H1 (cell line): ENCODE data around the gene NDUFA8. TPM values are rescaled to one million over a fixed set of nuclear protein-coding genes. Genes with fewer than 3 reads are reported as not detected.

Experiments used
- CTCF ChIA-PET: fragments of 300-600 bp; sonication (Branson Sonifier 250); formaldehyde crosslinking; loops from one replicate; lab custom pipeline; 2021; ENCODE audit not compliant: partially characterized antibody; lab: Charles Lee
- POLR2A ChIA-PET: fragments of 300-600 bp; sonication (Branson Sonifier 250); formaldehyde crosslinking; loops from one replicate; lab custom pipeline; 2021; ENCODE audit warnings: inconsistent platforms; ENCODE audit not compliant: partially characterized antibody; lab: Charles Lee
- DNase-seq, 2 experiments: peaks; one replicate each; pipeline versions ENCODE4 v3.0.0 to v3.0.0-alpha.2; 2010 to 2022; ENCODE audit warnings: low spot score in 2 of 2, low read depth in 1 of 2, mixed read lengths in 1 of 2
- FAIRE-seq: peaks from 2 replicates; lab custom pipeline; 2011; peaks lifted over from hg19 to GRCh38; lab: Jason Lieb, UNC
- H2AFZ ChIP-seq: 2 replicates; pipeline ENCODE4 v1.8.1; 2012; ENCODE audit warnings: low read length, inconsistent platforms
- H2AK5ac ChIP-seq: 2 replicates; pipeline ENCODE4 v1.6.1; 2013; ENCODE audit warnings: low read depth, low read length
- H2BK120ac ChIP-seq: replicated peaks from 2 replicates; pipeline ENCODE3; 2013; ENCODE audit warnings: low read depth, low read length, inconsistent platforms
- H2BK12ac ChIP-seq: 2 replicates; pipeline ENCODE4 v1.6.1; 2013; ENCODE audit warnings: low read depth, low read length
- H2BK15ac ChIP-seq: 2 replicates; pipeline ENCODE4 v1.6.1; 2013; ENCODE audit warnings: low read length
- H2BK20ac ChIP-seq: 2 replicates; pipeline ENCODE4 v1.6.1; 2013; ENCODE audit warnings: low read length
- H2BK5ac ChIP-seq: 2 replicates; pipeline ENCODE4 v1.6.1; 2013; ENCODE audit warnings: low read depth, low read length
- H3K14ac ChIP-seq: 2 replicates; pipeline ENCODE4 v1.6.1; 2013; ENCODE audit warnings: inconsistent platforms; ENCODE audit not compliant: insufficient read length
- H3K18ac ChIP-seq: 2 replicates; pipeline ENCODE4 v1.6.1; 2013; ENCODE audit warnings: low read length; ENCODE audit errors: extremely low read depth
- H3K23ac ChIP-seq: 2 replicates; pipeline ENCODE4 v1.6.1; 2013; ENCODE audit warnings: inconsistent platforms; ENCODE audit not compliant: insufficient read length
- H3K23me2 ChIP-seq: 2 replicates; pipeline ENCODE4 v1.6.1; 2013; ENCODE audit warnings: low read depth, low read length
- H3K27ac ChIP-seq: 2 replicates; pipeline ENCODE4 v1.6.1; 2011; ENCODE audit warnings: low read depth, low read length, inconsistent platforms
- H3K27me3 ChIP-seq, 4 experiments: replicated peaks in 1 of 4; 1 replicate in 1 of 4; 2 replicates in 3 of 4; pipeline versions ENCODE4 v1.6.1 to v1.8.1; 2011 to 2013; ENCODE audit warnings: low read length in 3 of 4, mild to moderate bottlenecking in 3 of 4, inconsistent platforms in 2 of 4, mixed read lengths in 2 of 4, moderate library complexity in 1 of 4; ENCODE audit not compliant: control insufficient read depth in 3 of 4, insufficient read depth in 3 of 4; ENCODE audit errors: extremely low read depth in 1 of 4
- H3K36me3 ChIP-seq, 4 experiments: 2 replicates each; pipeline versions ENCODE4 v1.6.1 to v1.8.1; 2011 to 2013; ENCODE audit warnings: mild to moderate bottlenecking in 4 of 4, low read length in 3 of 4, moderate library complexity in 2 of 4, control low read depth in 1 of 4, inconsistent platforms in 1 of 4; ENCODE audit not compliant: insufficient read depth in 4 of 4, control insufficient read depth in 2 of 4
- H3K4ac ChIP-seq: replicated peaks from 2 replicates; pipeline ENCODE3; 2013; ENCODE audit warnings: low read length, low read depth, mixed read lengths, inconsistent platforms; ENCODE audit not compliant: insufficient read length
- H3K4me1 ChIP-seq, 4 experiments: replicated peaks in 1 of 4; 1 replicate in 1 of 4; 2 replicates in 3 of 4; pipeline versions ENCODE4 v1.6.1 to v1.8.1; 2011 to 2013; ENCODE audit warnings: low read length in 3 of 4, inconsistent platforms in 2 of 4, mixed read lengths in 1 of 4; ENCODE audit not compliant: insufficient read depth in 4 of 4, control insufficient read depth in 3 of 4
- H3K4me2 ChIP-seq, 2 experiments: 2 replicates each; pipeline versions ENCODE4 v1.6.1 to v1.8.1; 2011 to 2013; ENCODE audit warnings: low read depth in 2 of 2, low read length in 2 of 2, control low read depth in 1 of 2, inconsistent platforms in 1 of 2, mild to moderate bottlenecking in 1 of 2; ENCODE audit not compliant: insufficient read depth in 1 of 2
- H3K4me3 ChIP-seq, 4 experiments: fragments of 200-600, 300-600 bp in 1 of 4; sonication (generic), shearing (Covaris generic), sonication (Bioruptor Twin) in 1 of 4; 2 replicates each; pipeline versions ENCODE4 v1.5.1 to v1.8.1; 2011 to 2016; ENCODE audit warnings: low read length in 4 of 4, low read depth in 3 of 4, control low read depth in 2 of 4, inconsistent platforms in 2 of 4, mild to moderate bottlenecking in 2 of 4, mixed read lengths in 1 of 4, moderate library complexity in 1 of 4; ENCODE audit not compliant: insufficient read depth in 2 of 4; ENCODE audit errors: extremely low read depth in 1 of 4
- H3K56ac ChIP-seq: replicated peaks from 2 replicates; pipeline ENCODE3; 2013; ENCODE audit warnings: low read depth, mild to moderate bottlenecking, mixed read lengths, low read length, inconsistent platforms; ENCODE audit not compliant: insufficient read length
- H3K79me1 ChIP-seq: 2 replicates; pipeline ENCODE4 v1.6.1; 2013; ENCODE audit warnings: low read depth, low read length, control low read depth
- H3K79me2 ChIP-seq, 2 experiments: 2 replicates each; pipeline versions ENCODE4 v1.6.1 to v1.8.1; 2012 to 2013; ENCODE audit warnings: low read length in 2 of 2, mild to moderate bottlenecking in 2 of 2, inconsistent platforms in 1 of 2; ENCODE audit not compliant: insufficient read depth in 2 of 2, control insufficient read depth in 1 of 2
- H3K9ac ChIP-seq, 4 experiments: replicated peaks in 1 of 4; 1 replicate in 1 of 4; 2 replicates in 3 of 4; pipeline versions ENCODE4 v1.6.1 to v1.8.1; 2011 to 2013; ENCODE audit warnings: low read depth in 3 of 4, low read length in 3 of 4, control low read depth in 2 of 4, mild to moderate bottlenecking in 2 of 4, moderate library complexity in 2 of 4, inconsistent platforms in 1 of 4; ENCODE audit errors: extremely low read depth in 1 of 4
- H3K9me3 ChIP-seq, 2 experiments: 2 replicates each; pipeline versions ENCODE4 v1.6.1 to v1.8.1; 2012 to 2013; ENCODE audit warnings: mild to moderate bottlenecking in 2 of 2, moderate library complexity in 2 of 2, control low read depth in 1 of 2, inconsistent platforms in 1 of 2, low read depth in 1 of 2, low read length in 1 of 2, mixed read lengths in 1 of 2; ENCODE audit not compliant: insufficient read depth in 2 of 2
- H4K20me1 ChIP-seq, 2 experiments: replicated peaks in 1 of 2; 2 replicates each; pipeline versions ENCODE3 to v1.8.1; 2011 to 2013; ENCODE audit warnings: inconsistent platforms in 2 of 2, low read length in 2 of 2, mild to moderate bottlenecking in 1 of 2; ENCODE audit not compliant: insufficient read depth in 2 of 2, control insufficient read depth in 1 of 2
- H4K5ac ChIP-seq: 2 replicates; pipeline ENCODE4 v1.6.1; 2013; ENCODE audit warnings: low read length, low read depth, mixed read lengths, inconsistent platforms; ENCODE audit not compliant: insufficient read length
- H4K8ac ChIP-seq: 2 replicates; pipeline ENCODE4 v1.8.0; 2013; ENCODE audit warnings: mild to moderate bottlenecking, moderate library complexity, low read length, inconsistent platforms; ENCODE audit not compliant: insufficient read depth; ENCODE audit errors: extremely low read depth
- H4K91ac ChIP-seq: replicated peaks from 2 replicates; pipeline ENCODE3; 2013; ENCODE audit warnings: low read length, mixed read lengths, inconsistent platforms; ENCODE audit not compliant: insufficient read length
- GTF2F1 ChIP-seq: IDR thresholded peaks from 2 replicates; pipeline ENCODE4 v1.6.1; 2012; ENCODE audit warnings: low read depth, low read length, improper control_type of control experiment, borderline replicate concordance
- JUND ChIP-seq: IDR thresholded peaks from 2 replicates; pipeline ENCODE4 v1.6.1; 2011; ENCODE audit warnings: mild to moderate bottlenecking, improper control_type of control experiment, low read length
- MAX ChIP-seq: IDR thresholded peaks from 2 replicates; pipeline ENCODE4 v1.6.1; 2012; ENCODE audit warnings: inconsistent platforms
- NANOG ChIP-seq: IDR thresholded peaks from 2 replicates; pipeline ENCODE4 v1.6.1; 2011; ENCODE audit warnings: low read length, low read depth, mild to moderate bottlenecking, inconsistent platforms; ENCODE audit not compliant: insufficient read depth, poor library complexity, severe bottlenecking
- POLR2A ChIP-seq, 2 experiments: IDR thresholded peaks; 1 replicate in 1 of 2; 2 replicates in 1 of 2; pipeline ENCODE4 v1.6.1; 2011; ENCODE audit warnings: low read depth in 2 of 2, low read length in 2 of 2, mild to moderate bottlenecking in 2 of 2; ENCODE audit errors: control extremely low read depth in 1 of 2
- SIN3A ChIP-seq, 2 experiments: IDR thresholded peaks in 1 of 2; conservative IDR thresholded peaks in 1 of 2; 2 replicates each; pipeline ENCODE4 v1.6.1; 2011 to 2012; ENCODE audit warnings: low read length in 2 of 2, improper control_type of control experiment in 1 of 2, low read depth in 1 of 2, mild to moderate bottlenecking in 1 of 2
- SIX5 ChIP-seq: IDR thresholded peaks from 2 replicates; pipeline ENCODE4 v1.6.1; 2011; ENCODE audit warnings: mild to moderate bottlenecking, low read depth, low read length
- SUZ12 ChIP-seq: fragments of 200-600 bp; sonication (generic); IDR thresholded peaks from 2 replicates; pipeline ENCODE4 v1.6.1; 2012; ENCODE audit warnings: mild to moderate bottlenecking, inconsistent platforms, low read length, moderate library complexity, mixed read lengths
- ZNF274 ChIP-seq: IDR thresholded peaks from 2 replicates; pipeline ENCODE4 v1.7.0; 2012; ENCODE audit warnings: low read length, borderline replicate concordance; ENCODE audit errors: extremely low read depth
- whole genome bisulfite sequencing, 2 experiments: shearing (Covaris generic) in 1 of 2; methylation state at CpG; one replicate each; pipeline versions ENCODE4 v1.1.6 to v1.1.7; 2013 to 2015; ENCODE audit warnings: low lambda C conversion rate in 2 of 2, mixed read lengths in 2 of 2, inconsistent platforms in 1 of 2, low coverage in 1 of 2, missing lambda C conversion rate in 1 of 2; ENCODE audit not compliant: insufficient replicate concordance in 2 of 2, insufficient coverage in 1 of 2, insufficient read length in 1 of 2; ENCODE audit errors: extremely low coverage in 1 of 2, missing lambda C conversion rate in 1 of 2; 5-methylcytosine and 5-hydroxymethylcytosine counted together
- polyA plus RNA-seq, 7 experiments: library from polyadenylated mRNA; depleted of rRNA in 3 of 7; stranded (reverse) in 5 of 7; unstranded in 2 of 7; fragments of >200 nt in 5 of 7; fragments of 200-250 nt in 2 of 7; gene quantifications; 1 replicate in 5 of 7; 2 replicates in 1 of 7; 4 replicates in 1 of 7; pipeline versions ENCODE4 v1.2.1 to v1.2.3, GENCODE V29; 2011 to 2013; ENCODE audit warnings: missing spikeins in 2 of 7, mixed read lengths in 2 of 7
- total RNA-seq: library from RNA; stranded (reverse); fragmentation: NEBNext Ultra II Directional; extraction: Animal tissue kit (Norgen Biotek cat#: 25700); gene quantifications from 2 replicates; pipeline ENCODE4 v1.2.1, GENCODE V29; 2021

NDUFA8 gene
- total and polyA plus RNA-seq, 2 of the 8 experiments (the other 6 are each of a cell fraction or from before 2014, with no cell fraction given) = 61.0 to 73.8 TPM

DNA sequence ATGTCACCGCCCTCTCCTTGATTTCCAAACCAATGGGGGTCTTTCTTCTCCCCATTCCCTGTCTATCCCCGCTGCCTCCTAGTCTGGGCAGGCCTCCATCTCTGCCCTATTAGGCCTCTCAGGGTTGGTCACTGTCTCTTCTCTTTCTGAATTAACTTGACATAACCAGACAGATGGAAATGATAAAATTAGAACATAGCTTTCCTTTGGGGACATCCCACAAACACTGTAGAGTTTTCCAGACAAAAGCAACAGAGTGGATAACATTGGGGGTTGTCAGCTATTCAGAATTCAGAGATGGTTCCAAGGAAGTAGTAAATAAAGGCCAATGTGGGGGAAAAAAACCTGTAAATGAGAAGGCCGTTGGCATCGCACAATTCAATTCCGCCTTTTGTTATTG is 44.5 kb upstream of the NDUFA8 start:
- Histone ChIP-seq H2AFZ (no peak overlapping the region), H3K27me3 (no peaks in the 10 kb centered on the region; a peak in 1 of 7 replicates), H3K4me3 (no peak overlapping the region), H3K9ac (no peak overlapping the region), H4K91ac (no peak overlapping the region), H3K18ac (peak overlapping the region; percentile 28; the same call in 1 of the 2 replicates), H4K8ac (no peak overlapping the region), H2BK120ac (no peak overlapping the region), H3K36me3 (no peaks in the 10 kb centered on the region), H3K79me2 (no peaks in the 10 kb centered on the region), H2BK15ac (no peak overlapping the region), H3K4me1 (peaks cover 0 to 11% (median 6%) of the 10 kb centered on the region in 4 experiments; a peak in 6 of 7 replicates), H4K5ac (no peak overlapping the region), H3K56ac (no peak overlapping the region), H2BK12ac (no peak overlapping the region), H3K4ac (no peak overlapping the region), H3K23ac (no peak overlapping the region), H3K4me2 (no peak overlapping the region; a peak in 1 of 4 replicates), H3K9me3 (no peaks in the 10 kb centered on the region), H2AK5ac (no peak overlapping the region), H2BK20ac (no peak overlapping the region), H3K79me1 (no peaks in the 10 kb centered on the region), H2BK5ac (no peak overlapping the region; the same call in 1 of the 2 replicates), H3K14ac (no peak overlapping the region), H4K20me1 (no peaks in the 10 kb centered on the region), H3K27ac (no peak overlapping the region), H3K23me2 (no peaks in the 10 kb centered on the region)
- CTCF ChIA-PET = interaction anchor here (1.3 to 2.9 kb wide), 9 partner anchors 10 to 146 kb away, joined by 3 to 8 read pairs (median 4); partner anchors contain the start of genes MORN5 and NDUFA8
- POLR2A ChIA-PET = interaction anchor here (1.7 kb wide), 1 partner anchor 12 kb away, joined by 3 read pairs; no protein-coding TSS in a partner anchor
- TF ChIP-seq JUND (no peak), NANOG (no peak), SIX5 (no peak), SUZ12 (no peak), POLR2A (IDR thresholded peaks at IDR 0.05; ENCODE audit: control extremely low read depth in 1 of 2, low read depth in 2 of 2, low read length in 2 of 2) (no peak), ZNF274 (no peak), MAX (no peak), GTF2F1 (no peak), SIN3A (conservative IDR thresholded peaks at IDR 0.05 in 1 of 2, IDR thresholded peaks at IDR 0.05 in 1 of 2; ENCODE audit: low read depth in 1 of 2, low read length in 2 of 2) (no peak)
- FAIRE-seq = no peak
- no peak for DNase-seq
- 78% methylated on average over 5 of the region's 5 CpGs; no CpG with 5 or more reads in 1 of the 2 experiments for WGBS, 2 experiments
